Nephron progenitor cell (in vitro differentiated cells): ENCODE data around the gene EIF4H.
"Not testable (repeated sequence)": the region's sequence is repeated elsewhere in the genome, so short reads cannot be mapped to it uniquely, and the experiment has no call there.

Experiments
- DNase-seq: peaks from one replicate; pipeline ENCODE4 v3.0.0; 2021
- H3K27ac Mint-ChIP-seq: 2 replicates; pipeline ENCODE4 v1.8.0; 2021; ENCODE audit warnings: mild to moderate bottlenecking, moderate library complexity, mixed read lengths
- H3K27me3 Mint-ChIP-seq: 2 replicates; pipeline ENCODE4 v1.8.0; 2021; ENCODE audit warnings: mild to moderate bottlenecking, low read depth, mixed read lengths; ENCODE audit not compliant: poor library complexity
- H3K36me3 Mint-ChIP-seq: 2 replicates; pipeline ENCODE4 v1.8.0; 2021; ENCODE audit warnings: low read depth, mixed read lengths
- H3K4me1 Mint-ChIP-seq: 2 replicates; pipeline ENCODE4 v1.8.0; 2021; ENCODE audit warnings: mixed read lengths
- H3K4me3 Mint-ChIP-seq: 2 replicates; pipeline ENCODE4 v1.8.0; 2021; ENCODE audit warnings: mild to moderate bottlenecking, moderate library complexity, mixed read lengths
- H3K9me3 Mint-ChIP-seq: 2 replicates; pipeline ENCODE4 v1.8.0; 2021; ENCODE audit warnings: mild to moderate bottlenecking, moderate library complexity, mixed read lengths
- TF ChIP-seq, protein P1 (sequence below): fragments of 200-600 bp; sonication (generic); IDR thresholded peaks from 2 replicates; pipeline ENCODE4 v1.5.0; 2021; ENCODE audit warnings: antibody characterized with exemption

The EIF4H gene

GRCh38 chr7:74206589-74207120 lies 32.5 kb downstream of the EIF4H start:
- peaks cover 4% of the 10 kb centered on the region for H3K36me3 Mint-ChIP-seq
- H3K27ac Mint-ChIP-seq = no peak overlapping the region
- no peak overlapping the region for H3K4me3 Mint-ChIP-seq
- H3K27me3 Mint-ChIP-seq = peaks cover 23% of the 10 kb centered on the region
- H3K9me3 Mint-ChIP-seq = no peaks in the 10 kb centered on the region
- TF ChIP-seq, protein P1, sequence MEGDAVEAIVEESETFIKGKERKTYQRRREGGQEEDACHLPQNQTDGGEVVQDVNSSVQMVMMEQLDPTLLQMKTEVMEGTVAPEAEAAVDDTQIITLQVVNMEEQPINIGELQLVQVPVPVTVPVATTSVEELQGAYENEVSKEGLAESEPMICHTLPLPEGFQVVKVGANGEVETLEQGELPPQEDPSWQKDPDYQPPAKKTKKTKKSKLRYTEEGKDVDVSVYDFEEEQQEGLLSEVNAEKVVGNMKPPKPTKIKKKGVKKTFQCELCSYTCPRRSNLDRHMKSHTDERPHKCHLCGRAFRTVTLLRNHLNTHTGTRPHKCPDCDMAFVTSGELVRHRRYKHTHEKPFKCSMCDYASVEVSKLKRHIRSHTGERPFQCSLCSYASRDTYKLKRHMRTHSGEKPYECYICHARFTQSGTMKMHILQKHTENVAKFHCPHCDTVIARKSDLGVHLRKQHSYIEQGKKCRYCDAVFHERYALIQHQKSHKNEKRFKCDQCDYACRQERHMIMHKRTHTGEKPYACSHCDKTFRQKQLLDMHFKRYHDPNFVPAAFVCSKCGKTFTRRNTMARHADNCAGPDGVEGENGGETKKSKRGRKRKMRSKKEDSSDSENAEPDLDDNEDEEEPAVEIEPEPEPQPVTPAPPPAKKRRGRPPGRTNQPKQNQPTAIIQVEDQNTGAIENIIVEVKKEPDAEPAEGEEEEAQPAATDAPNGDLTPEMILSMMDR = peak; percentile 95
- no peaks in the 10 kb centered on the region for H3K4me1 Mint-ChIP-seq
- peak; percentile 95 for DNase-seq

- DNase-seq = no peak
- TF ChIP-seq, protein P1 = no peak
- peaks cover 23% of the 10 kb centered on the region for H3K27me3 Mint-ChIP-seq
- H3K9me3 Mint-ChIP-seq = no peaks in the 10 kb centered on the region
- H3K4me1 Mint-ChIP-seq = no peaks in the 10 kb centered on the region
- H3K4me3 Mint-ChIP-seq = no peak overlapping the region
- peaks cover 3% of the 10 kb centered on the region for H3K36me3 Mint-ChIP-seq
- no peak overlapping the region for H3K27ac Mint-ChIP-seq
Measured at GRCh38 chr7:74207586-74207985, 33.4 kb downstream of the EIF4H start.

GRCh38 chr7:74208241-74208640 lies 34.1 kb downstream of the EIF4H start:
- H3K27me3 Mint-ChIP-seq = peaks cover 22% of the 10 kb centered on the region
- not testable (repeated sequence) for H3K4me3 Mint-ChIP-seq, DNase-seq, H3K4me1 Mint-ChIP-seq, H3K36me3 Mint-ChIP-seq, H3K9me3 Mint-ChIP-seq, H3K27ac Mint-ChIP-seq

DNA sequence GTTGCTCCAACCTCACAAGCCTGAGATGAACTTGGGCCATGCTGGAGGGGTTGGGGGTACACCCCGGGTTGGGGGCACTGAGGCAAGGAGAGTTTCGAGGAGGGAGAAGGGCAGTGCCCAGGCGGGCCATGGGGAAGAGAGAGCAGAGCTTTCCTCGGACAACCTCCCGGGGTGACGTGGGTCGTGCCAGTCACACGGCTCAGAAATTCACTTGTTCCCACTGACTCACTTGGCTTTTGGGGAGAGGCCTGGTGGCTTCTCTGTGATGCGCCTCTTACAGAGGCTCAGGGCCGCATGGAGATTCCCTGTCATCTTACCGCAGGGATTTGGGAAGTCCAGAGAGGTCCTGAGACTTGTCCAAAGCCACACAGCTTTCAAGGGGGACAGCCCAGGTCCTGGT lies 38.5 kb downstream of the EIF4H start:
- H3K27ac Mint-ChIP-seq = no peak overlapping the region
- H3K9me3 Mint-ChIP-seq = no peaks in the 10 kb centered on the region
- TF ChIP-seq, protein P1 = no peak
- peaks cover 4% of the 10 kb centered on the region for H3K4me1 Mint-ChIP-seq
- DNase-seq = no peak
- no peak overlapping the region for H3K4me3 Mint-ChIP-seq
- no peaks in the 10 kb centered on the region for H3K36me3 Mint-ChIP-seq
- H3K27me3 Mint-ChIP-seq = no peaks in the 10 kb centered on the region

DNA sequence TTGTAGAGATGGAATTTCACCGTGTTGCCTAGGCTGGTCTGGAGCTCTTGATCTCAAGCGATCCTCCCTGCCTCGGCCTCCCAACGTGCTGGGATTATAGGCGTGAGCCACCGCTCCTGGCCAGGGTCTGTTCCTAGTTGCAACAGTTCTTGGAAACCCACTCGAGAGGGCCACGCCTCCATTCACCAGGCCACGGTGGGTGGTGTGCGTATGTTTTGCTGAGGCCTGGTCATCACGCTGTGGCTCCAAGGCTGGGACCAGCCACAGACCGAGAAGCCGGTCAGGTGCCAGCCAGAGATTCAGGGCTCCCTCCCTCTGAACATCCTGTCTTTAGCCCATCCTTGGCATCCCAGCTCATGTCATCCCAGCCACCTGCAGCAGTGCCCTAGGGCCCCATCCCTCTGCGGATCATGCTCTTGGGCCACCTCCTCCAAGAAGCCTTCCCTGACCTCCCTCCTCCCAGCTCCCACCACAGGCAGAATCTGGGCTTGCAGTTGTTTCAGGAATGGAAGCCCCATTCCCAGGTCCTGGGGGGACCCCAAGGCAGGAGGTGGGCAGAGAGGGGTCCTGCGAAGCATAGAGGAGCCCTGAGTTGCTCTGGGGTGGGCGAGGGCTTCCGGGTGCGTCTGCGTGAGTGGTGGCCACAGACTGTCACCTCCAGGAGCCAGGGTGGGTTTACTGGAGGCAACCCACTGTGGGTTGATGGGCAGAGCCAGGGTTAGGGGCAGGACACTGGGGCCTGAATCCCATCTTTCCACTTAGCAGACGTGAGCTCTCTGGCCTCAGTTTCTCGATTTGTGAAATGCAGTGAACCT lies 40.9 kb downstream of the EIF4H start:
- no peaks in the 10 kb centered on the region for H3K36me3 Mint-ChIP-seq
- no peak overlapping the region for H3K27ac Mint-ChIP-seq
- H3K27me3 Mint-ChIP-seq = no peaks in the 10 kb centered on the region
- TF ChIP-seq, protein P1 = no peak
- peaks cover 10% of the 10 kb centered on the region for H3K4me1 Mint-ChIP-seq
- no peaks in the 10 kb centered on the region for H3K9me3 Mint-ChIP-seq
- no peak overlapping the region for H3K4me3 Mint-ChIP-seq
- no peak for DNase-seq

GRCh38 chr7:74215921-74216320 lies 41.8 kb downstream of the EIF4H start:
- DNase-seq = no peak
- Mint-ChIP-seq H3K27ac (no peak overlapping the region), H3K27me3 (no peaks in the 10 kb centered on the region), H3K9me3 (no peaks in the 10 kb centered on the region), H3K4me3 (no peak overlapping the region), H3K4me1 (peaks cover 10% of the 10 kb centered on the region), H3K36me3 (no peaks in the 10 kb centered on the region)
- TF ChIP-seq, protein P1 = no peak
